K562 (cell line): ENCODE measurements around the gene KRTAP4-5. TPM values are rescaled to one million over a fixed set of nuclear protein-coding genes. Genes with fewer than 3 reads are reported as not detected.

ENCODE experiments used
- ATAC-seq: fragments of 200-7000 bp; cut with Tn5 transposase; 3 replicates; pipeline ENCODE4 v1.9.1; 2020; ENCODE audit warnings: moderate library complexity
- BruUV-seq: library from RNA; stranded (reverse); fragments of 400-500 nt; replicated peaks from 2 replicates; lab custom pipeline; 2021; lab: Mats Ljungman, UMichigan
- CTCF ChIA-PET: fragments of 300-600 bp; formaldehyde crosslinking; extraction: SDS; loops from one replicate; lab custom pipeline; 2021; ENCODE audit warnings: low intra/inter-chr PET ratio; lab: Yijun Ruan, JAX
- POLR2A ChIA-PET: fragments of 300-600, 350-650 bp; sonication (Branson Sonifier 250); formaldehyde crosslinking; extraction: SDS; loops from one replicate; lab custom pipeline; 2021; ENCODE audit warnings: antibody characterized with exemption, inconsistent platforms; lab: Yijun Ruan, JAX
- DNase-seq, 4 experiments: peaks; one replicate each; pipeline versions ENCODE4 v3.0.0 to v3.0.0-alpha.2; 2011 to 2018; ENCODE audit warnings: low spot score in 3 of 4, mixed read lengths in 3 of 4; ENCODE audit errors: extremely low read depth in 1 of 4
- FAIRE-seq: peaks from 2 replicates; lab custom pipeline; 2011; peaks lifted over from hg19 to GRCh38; lab: Jason Lieb, UNC
- H2AFZ ChIP-seq: 2 replicates; pipeline ENCODE4 v1.6.0; 2011; ENCODE audit warnings: low read depth, low read length, control low read depth, inconsistent platforms
- H3K27ac ChIP-seq: fragments of 200-600 bp; 3 replicates; pipeline ENCODE4 v1.8.0; 2011; ENCODE audit warnings: low read depth, mild to moderate bottlenecking, control low read depth, inconsistent platforms, low read length, moderate library complexity, mixed read lengths; ENCODE audit errors: extremely low read depth
- H3K27me3 ChIP-seq, 2 experiments: fragments of 300-600 bp in 1 of 2; 2 replicates in 1 of 2; 3 replicates in 1 of 2; pipeline versions ENCODE4 v1.6.0 to v1.8.0; 2011; ENCODE audit warnings: inconsistent platforms in 2 of 2, low read length in 2 of 2, mild to moderate bottlenecking in 1 of 2, mixed read lengths in 1 of 2, moderate library complexity in 1 of 2; ENCODE audit not compliant: control insufficient read depth in 2 of 2, insufficient read depth in 2 of 2
- H3K36me3 ChIP-seq: fragments of 300-600 bp; 3 replicates; pipeline ENCODE4 v1.8.0; 2011; ENCODE audit warnings: mild to moderate bottlenecking, low read length, inconsistent platforms; ENCODE audit not compliant: control insufficient read depth, insufficient read depth
- H3K4me1 ChIP-seq, 2 experiments: fragments of 200-600 bp in 1 of 2; replicated peaks in 1 of 2; 2 replicates in 1 of 2; 3 replicates in 1 of 2; pipeline versions ENCODE4 v1.5.1 to v1.8.0; 2011; ENCODE audit warnings: inconsistent platforms in 2 of 2, low read length in 2 of 2, mild to moderate bottlenecking in 1 of 2, mixed read lengths in 1 of 2, moderate library complexity in 1 of 2; ENCODE audit not compliant: control insufficient read depth in 2 of 2, insufficient read depth in 2 of 2
- H3K4me2 ChIP-seq: 2 replicates; pipeline ENCODE4 v1.6.1; 2011; ENCODE audit warnings: low read length, control low read depth, inconsistent platforms, mixed read lengths; ENCODE audit not compliant: insufficient read depth
- H3K4me3 ChIP-seq: fragments of 200-600 bp; sonication (generic), shearing (Covaris generic); 2 replicates; pipeline ENCODE4 v1.5.1; 2016; ENCODE audit warnings: control low read depth, inconsistent platforms
- H3K79me2 ChIP-seq: fragments of 200-600 bp; 3 replicates; pipeline ENCODE4 v1.8.0; 2011; ENCODE audit warnings: low read length, inconsistent platforms; ENCODE audit not compliant: control insufficient read depth, insufficient read depth
- H3K9ac ChIP-seq, 2 experiments: 2 replicates each; pipeline versions ENCODE4 v1.6.0 to v1.6.1; 2011; ENCODE audit warnings: low read depth in 2 of 2, low read length in 2 of 2, control low read depth in 1 of 2, inconsistent platforms in 1 of 2, mild to moderate bottlenecking in 1 of 2, mixed read lengths in 1 of 2; ENCODE audit not compliant: insufficient read depth in 1 of 2
- H3K9me1 ChIP-seq: one replicate; pipeline ENCODE4 v1.6.0; 2011; ENCODE audit warnings: inconsistent platforms, mild to moderate bottlenecking, low read length, moderate library complexity; ENCODE audit not compliant: control insufficient read depth, insufficient read depth
- H3K9me3 ChIP-seq: replicated peaks from 2 replicates; pipeline ENCODE4 v1.5.1; 2011; ENCODE audit warnings: low read depth, low read length, inconsistent platforms; ENCODE audit not compliant: control insufficient read depth, insufficient read depth
- H4K20me1 ChIP-seq: replicated peaks from 2 replicates; pipeline ENCODE4 v1.6.1; 2011; ENCODE audit warnings: low read length, inconsistent platforms, mixed read lengths; ENCODE audit not compliant: control insufficient read depth, insufficient read depth
- ARID4B ChIP-seq: sonication (generic); formaldehyde crosslinking; IDR thresholded peaks from 2 replicates; pipeline ENCODE4 v1.8.0; 2022; ENCODE audit warnings: mild to moderate bottlenecking, missing genetic modification reagents
- KDM5B ChIP-seq: fragments of 200-600 bp; sonication (generic); IDR thresholded peaks from 2 replicates; pipeline ENCODE4 v1.6.1; 2012; ENCODE audit warnings: low read depth, mild to moderate bottlenecking, moderate library complexity, low read length, control low read depth, inconsistent platforms; ENCODE audit not compliant: insufficient replicate concordance
- NFIX ChIP-seq: fragments of 250-450 bp; sonication (Bioruptor Pico); IDR thresholded peaks from 2 replicates; pipeline ENCODE4 v1.4.0; 2020; ENCODE audit warnings: low read depth, mild to moderate bottlenecking, moderate library complexity
- NONO ChIP-seq, 2 experiments: fragments of 200-400 bp in 1 of 2; fragments of 450-650 bp in 1 of 2; formaldehyde crosslinking in 1 of 2; IDR thresholded peaks; 2 replicates each; pipeline ENCODE4 v1.6.1; 2017; ENCODE audit warnings: low read depth in 2 of 2, mild to moderate bottlenecking in 2 of 2, moderate library complexity in 2 of 2, low read length in 1 of 2
- SP1 ChIP-seq: sonication (generic); formaldehyde crosslinking; IDR thresholded peaks from 2 replicates; pipeline ENCODE4 v1.8.1; 2022; ENCODE audit warnings: mild to moderate bottlenecking, missing genetic modification reagents
- ZNF263 ChIP-seq: sonication (generic); formaldehyde crosslinking; IDR thresholded peaks from 2 replicates; pipeline ENCODE4 v1.8.0; 2022; ENCODE audit warnings: mild to moderate bottlenecking, missing genetic modification reagents, borderline replicate concordance
- ZNF639 ChIP-seq, 2 experiments: fragments of 200-800 bp in 1 of 2; sonication (Bioruptor generic) in 1 of 2; sonication (generic) in 1 of 2; formaldehyde crosslinking in 1 of 2; IDR thresholded peaks in 1 of 2; conservative IDR thresholded peaks in 1 of 2; 2 replicates each; pipeline versions ENCODE4 v1.5.0 to v1.6.1; 2016 to 2020; ENCODE audit warnings: missing compliant biosample characterization in 1 of 2, missing genetic modification characterization in 1 of 2, missing genetic modification reagents in 1 of 2
- WGBS: fragments of 100-300 bp; shearing (Covaris generic); methylation state at CpG from one replicate; pipeline ENCODE4 v1.1.6; 2016; ENCODE audit warnings: low coverage, mixed read lengths; ENCODE audit not compliant: insufficient coverage; ENCODE audit errors: missing lambda C conversion rate; 5-methylcytosine and 5-hydroxymethylcytosine counted together
- in situ Hi-C: fragments of 300-500 bp; cut with MboI; formaldehyde crosslinking; loops from 4 replicates; pipeline ENCODE4 v1.15.0; 2018; ENCODE audit warnings: inconsistent platforms, mixed read lengths
- intact Hi-C: fragments of 100-400 bp; cut with micrococcal nuclease; formaldehyde crosslinking; loops from 2 replicates; pipeline ENCODE4 v1.14.2; 2022
- polyA plus RNA-seq, 8 experiments: library from polyadenylated mRNA; depleted of rRNA in 4 of 8; stranded (reverse) in 5 of 8; unstranded in 3 of 8; fragments of >200 nt; fragmentation: Nextera tagmentation in 2 of 8; fragmentation: Illumina TruSeq in 1 of 8; extraction: Ambion mirVana in 2 of 8; extraction: Trizol in 1 of 8; gene quantifications; 2 replicates each; pipeline versions ENCODE4 v1.2.1 to v1.2.3, GENCODE V29; 2011 to 2014; ENCODE audit warnings: inconsistent platforms in 1 of 8, missing spikeins in 1 of 8
- total RNA-seq, 7 experiments: library from RNA; depleted of rRNA in 6 of 7; stranded (reverse); fragments of >200 nt in 6 of 7; fragmentation: Illumina TruSeq in 2 of 7; extraction: Trizol in 2 of 7; gene quantifications; 2 replicates each; pipeline versions ENCODE4 v1.2.1 to v1.2.3, GENCODE V29; 2011 to 2021; ENCODE audit warnings: low replicate concordance in 1 of 7

The KRTAP4-5 gene
- total and polyA plus RNA-seq, 9 of the 15 experiments (the other 6 are each of a cell fraction or from before 2014, with no cell fraction given), result not detected

GRCh38 chr17:41171886-41172285, 22.3 kb upstream of the KRTAP4-5 start:
- no peak for TF ChIP-seq KDM5B
- TF ChIP-seq, all 486 proteins: peak for 0
- BruUV-seq, result no TSS peak
- DNase-seq (no peak), ATAC-seq (no peak), FAIRE-seq (no peak)
- WGBS, result 0% methylated on average over 2 of the region's 2 CpGs
- Histone ChIP-seq H2AFZ (no peak overlapping the region), H3K27me3 (peaks cover 3 to 10% of the 10 kb centered on the region in 2 experiments; a peak in 3 of 5 replicates), H3K4me2 (no peak overlapping the region), H3K36me3 (no peaks in the 10 kb centered on the region), H3K4me1 (peaks cover 0 to 3% of the 10 kb centered on the region in 2 experiments; a peak in 1 of 5 replicates), H3K79me2 (no peaks in the 10 kb centered on the region), H3K9ac (no peak overlapping the region), H3K9me1 (no peaks in the 10 kb centered on the region), H3K27ac (no peak overlapping the region), H3K4me3 (no peak overlapping the region), H3K9me3 (no peaks in the 10 kb centered on the region), H4K20me1 (no peaks in the 10 kb centered on the region; the same call in 1 of the 2 replicates)
- in situ Hi-C loops (no loop called here), intact Hi-C loops (no loop called here)
- ChIA-PET POLR2A (no interaction called here), CTCF (no interaction called here)

GRCh38 chr17:41168121-41168520, 18.5 kb upstream of the KRTAP4-5 start, which contains the start of gene KRTAP4-3:
KRTAP4-3 (minus strand) TSS chr17:41168221; CDS start chr17:41168172, 49 bp downstream.
- Histone ChIP-seq H3K9ac (no peak within 1 kb of the TSS), H3K27me3 (peaks cover 0 to 6% of the 10 kb centered on the region in 2 experiments; a peak in 1 of 5 replicates), H3K4me3 (no peak within 1 kb of the TSS), H4K20me1 (no peaks in the 10 kb centered on the region), H3K9me1 (no peaks in the 10 kb centered on the region), H3K4me2 (no peak within 1 kb of the TSS), H3K36me3 (no peaks in the 10 kb centered on the region), H3K79me2 (no peaks in the 10 kb centered on the region), H3K9me3 (no peaks in the 10 kb centered on the region), H3K27ac (no peak within 1 kb of the TSS), H3K4me1 (peaks cover 0 to 3% of the 10 kb centered on the region in 2 experiments; a peak in 1 of 5 replicates), H2AFZ (no peak within 1 kb of the TSS)
- DNase-seq, result no peak
- ATAC-seq, result no peak
- ChIA-PET POLR2A (no interaction called here), CTCF (no interaction called here)
- no peak for FAIRE-seq
- intact Hi-C loops, result no loop called here
- no TSS peak for BruUV-seq
- WGBS, result 0% methylated on average over 1 of the region's 1 CpG
- in situ Hi-C loops, result no loop called here
- TF ChIP-seq NFIX (CRISPR knock-in tag) (no peak), NONO (IDR thresholded peaks at IDR 0.05; ENCODE audit: low read depth in 2 of 2, low read length in 1 of 2) (no peak), ZNF639 (CRISPR knock-in tag; conservative IDR thresholded peaks at IDR 0.05 in 1 of 2, IDR thresholded peaks at IDR 0.05 in 1 of 2) (no peak), ARID4B (no peak), ZNF263 (CRISPR knock-in tag) (no peak), SP1 (no peak)
